H9 (cell line): Measurements from ENCODE around the gene YTHDC1. TPM values are rescaled to one million over a fixed set of nuclear protein-coding genes. Genes with fewer than 3 reads are reported as not detected.

Experiments used
- DNase-seq: peaks from one replicate; pipeline ENCODE4 v3.0.0-alpha.2; 2017
- H2AFZ ChIP-seq: one replicate; pipeline ENCODE4 v1.6.1; 2013; ENCODE audit warnings: mild to moderate bottlenecking, low read length, control low read depth, moderate library complexity
- H2AK5ac ChIP-seq: 2 replicates; pipeline ENCODE4 v1.6.1; 2013; ENCODE audit warnings: low read length, control low read depth, mixed read lengths; ENCODE audit not compliant: insufficient read length
- H2BK120ac ChIP-seq: one replicate; pipeline ENCODE4 v1.6.1; 2013; ENCODE audit warnings: low read depth, mild to moderate bottlenecking, low read length, control low read depth, inconsistent platforms; ENCODE audit not compliant: poor library complexity, severe bottlenecking
- H2BK12ac ChIP-seq: 2 replicates; pipeline ENCODE4 v1.6.1; 2013; ENCODE audit warnings: low read length, control low read depth, mixed read lengths, low read depth; ENCODE audit not compliant: insufficient read length
- H2BK15ac ChIP-seq: 2 replicates; pipeline ENCODE4 v1.6.1; 2013; ENCODE audit warnings: low read depth, low read length, control low read depth
- H2BK20ac ChIP-seq: one replicate; pipeline ENCODE4 v1.6.1; 2013; ENCODE audit warnings: low read depth, mild to moderate bottlenecking, low read length, control low read depth, inconsistent platforms; ENCODE audit not compliant: poor library complexity, severe bottlenecking
- H2BK5ac ChIP-seq: 2 replicates; pipeline ENCODE4 v1.6.1; 2013; ENCODE audit warnings: low read length, control low read depth, mixed read lengths; ENCODE audit not compliant: insufficient read length
- H3K14ac ChIP-seq: 2 replicates; pipeline ENCODE4 v1.6.1; 2013; ENCODE audit warnings: low read length, control low read depth; ENCODE audit not compliant: insufficient read depth
- H3K18ac ChIP-seq: 2 replicates; pipeline ENCODE4 v1.6.1; 2013; ENCODE audit warnings: low read depth, mild to moderate bottlenecking, mixed read lengths, low read length, control low read depth; ENCODE audit not compliant: insufficient read length
- H3K23ac ChIP-seq: 2 replicates; pipeline ENCODE4 v1.6.1; 2013; ENCODE audit warnings: low read length, control low read depth, mixed read lengths, low read depth; ENCODE audit not compliant: insufficient read length
- H3K23me2 ChIP-seq: 2 replicates; pipeline ENCODE4 v1.6.1; 2013; ENCODE audit warnings: low read depth, mild to moderate bottlenecking, mixed read lengths, low read length, control low read depth; ENCODE audit not compliant: insufficient read length, poor library complexity, severe bottlenecking
- H3K27ac ChIP-seq: 2 replicates; pipeline ENCODE4 v1.5.1; 2013; ENCODE audit warnings: low read length, control low read depth, mixed read lengths, low read depth; ENCODE audit not compliant: insufficient read length
- H3K27me3 ChIP-seq: 2 replicates; pipeline ENCODE4 v1.6.1; 2013; ENCODE audit warnings: low read length, control low read depth, inconsistent platforms; ENCODE audit not compliant: insufficient read depth
- H3K4ac ChIP-seq: 2 replicates; pipeline ENCODE4 v1.6.1; 2013; ENCODE audit warnings: low read depth, mild to moderate bottlenecking, control low read depth, inconsistent platforms, low read length, moderate library complexity
- H3K4me1 ChIP-seq: 2 replicates; pipeline ENCODE4 v1.6.1; 2013; ENCODE audit warnings: low read length, control low read depth, inconsistent platforms; ENCODE audit not compliant: insufficient read depth
- H3K4me2 ChIP-seq: 2 replicates; pipeline ENCODE4 v1.6.1; 2013; ENCODE audit warnings: low read length, control low read depth, mixed read lengths; ENCODE audit not compliant: insufficient read length, insufficient read depth
- H3K56ac ChIP-seq: 2 replicates; pipeline ENCODE4 v1.6.1; 2013; ENCODE audit warnings: low read depth, mild to moderate bottlenecking, mixed read lengths, low read length, control low read depth; ENCODE audit not compliant: insufficient read length
- H3K79me1 ChIP-seq: 2 replicates; pipeline ENCODE4 v1.6.1; 2013; ENCODE audit warnings: low read depth, mild to moderate bottlenecking, moderate library complexity, low read length, control low read depth, inconsistent platforms; ENCODE audit not compliant: insufficient read depth, poor library complexity, severe bottlenecking
- H3K79me2 ChIP-seq: 2 replicates; pipeline ENCODE4 v1.6.1; 2013; ENCODE audit warnings: low read length, control low read depth, inconsistent platforms; ENCODE audit not compliant: insufficient read depth
- H3K9ac ChIP-seq: 2 replicates; pipeline ENCODE4 v1.6.1; 2013; ENCODE audit warnings: low read length, control low read depth, mixed read lengths; ENCODE audit not compliant: insufficient read length; ENCODE audit errors: extremely low read depth
- H3K9me3 ChIP-seq: one replicate; pipeline ENCODE4 v1.6.1; 2013; ENCODE audit warnings: low read depth, low read length, inconsistent platforms; ENCODE audit not compliant: control insufficient read depth
- H3T11ph ChIP-seq: one replicate; pipeline ENCODE4 v1.6.1; 2013; ENCODE audit warnings: mild to moderate bottlenecking, low read length, control low read depth, inconsistent platforms
- H4K20me1 ChIP-seq: one replicate; pipeline ENCODE4 v1.6.1; 2013; ENCODE audit not compliant: control insufficient read depth, insufficient read length, insufficient read depth
- H4K5ac ChIP-seq: 2 replicates; pipeline ENCODE4 v1.6.1; 2013; ENCODE audit warnings: low read depth, mild to moderate bottlenecking, mixed read lengths, low read length, control low read depth; ENCODE audit not compliant: insufficient read length
- H4K8ac ChIP-seq: replicated peaks from 2 replicates; pipeline ENCODE4 v1.6.1; 2013; ENCODE audit warnings: low read length, control low read depth, mixed read lengths, low read depth; ENCODE audit not compliant: insufficient read length
- H4K91ac ChIP-seq: 2 replicates; pipeline ENCODE4 v1.6.1; 2013; ENCODE audit warnings: low read depth, mild to moderate bottlenecking, moderate library complexity, mixed read lengths, low read length, control low read depth; ENCODE audit not compliant: insufficient read length
- H3K27ac Mint-ChIP-seq, 3 experiments: 2 replicates in 2 of 3; 3 replicates in 1 of 3; pipeline ENCODE4 v1.8.0; 2020 to 2021; ENCODE audit warnings: mixed read lengths in 3 of 3, mild to moderate bottlenecking in 1 of 3, moderate library complexity in 1 of 3
- H3K27me3 Mint-ChIP-seq: 2 replicates; pipeline ENCODE4 v1.8.0; 2021; ENCODE audit warnings: low read depth, mild to moderate bottlenecking, moderate library complexity, mixed read lengths
- H3K36me3 Mint-ChIP-seq, 3 experiments: 2 replicates in 2 of 3; 3 replicates in 1 of 3; pipeline ENCODE4 v1.8.0; 2020 to 2021; ENCODE audit warnings: low read depth in 3 of 3, mixed read lengths in 3 of 3; ENCODE audit not compliant: insufficient read depth in 1 of 3
- H3K4me1 Mint-ChIP-seq, 2 experiments: 2 replicates each; pipeline ENCODE4 v1.8.0; 2020; ENCODE audit warnings: mixed read lengths in 2 of 2
- H3K4me3 Mint-ChIP-seq, 2 experiments: 2 replicates in 1 of 2; 3 replicates in 1 of 2; pipeline ENCODE4 v1.8.0; 2020 to 2021; ENCODE audit warnings: mild to moderate bottlenecking in 2 of 2, mixed read lengths in 2 of 2, moderate library complexity in 1 of 2
- H3K9me3 Mint-ChIP-seq, 2 experiments: 2 replicates in 1 of 2; 3 replicates in 1 of 2; pipeline ENCODE4 v1.8.0; 2020; ENCODE audit warnings: mild to moderate bottlenecking in 2 of 2, mixed read lengths in 2 of 2, moderate library complexity in 1 of 2
- WGBS: extraction: QIAGEN DNeasy Blood & Tissue Kit; methylation state at CpG from one replicate; pipeline ENCODE4 v1.1.7; 2013; ENCODE audit warnings: missing lambda C conversion rate, low lambda C conversion rate, mixed read lengths; ENCODE audit not compliant: insufficient read length; ENCODE audit errors: extremely low coverage; 5-methylcytosine and 5-hydroxymethylcytosine counted together
- total RNA-seq: library from RNA; stranded (reverse); gene quantifications from 2 replicates; pipeline ENCODE4 v1.2.1, GENCODE V29; 2021
- TF ChIP-seq, protein P1 (sequence below): fragments of 200-600 bp; sonication (generic); conservative IDR thresholded peaks from 3 replicates; pipeline ENCODE4 v1.8.0; 2021; ENCODE audit warnings: antibody characterized with exemption, mild to moderate bottlenecking

YTHDC1 gene
- total RNA-seq, 1 experiment from 2014 or later = 158 TPM

DNA sequence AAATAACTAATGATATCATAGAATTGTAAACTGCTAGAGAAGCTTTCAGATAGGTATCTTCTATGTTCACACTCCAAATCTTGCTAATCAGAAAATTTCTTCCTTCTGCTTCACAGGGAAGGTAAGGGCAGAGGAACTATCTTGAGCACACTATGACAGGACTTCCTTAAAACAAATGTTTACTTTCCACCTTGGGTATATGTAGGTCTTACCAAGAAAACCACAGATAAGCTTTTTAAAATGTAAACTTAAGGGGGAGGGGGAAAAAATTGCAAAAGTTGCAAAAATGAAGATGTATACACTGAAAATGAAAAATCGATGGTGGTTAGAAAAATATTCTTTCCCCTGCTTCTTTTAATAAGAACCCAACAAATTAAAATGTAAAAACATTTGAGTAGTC is 30.9 kb downstream of the YTHDC1 start:
- Histone ChIP-seq H2BK15ac (no peak overlapping the region), H3K79me2 (no peaks in the 10 kb centered on the region), H2AFZ (no peak overlapping the region), H3K18ac (no peak overlapping the region), H4K91ac (no peak overlapping the region), H4K8ac (no peak overlapping the region), H3K4me1 (peaks cover 3% of the 10 kb centered on the region; the same call in 1 of the 2 replicates), H2BK12ac (no peak overlapping the region), H3K79me1 (no peaks in the 10 kb centered on the region), H3K4ac (no peak overlapping the region), H3K56ac (no peak overlapping the region), H3K27me3 (no peaks in the 10 kb centered on the region), H3K27ac (no peak overlapping the region), H2BK120ac (no peak overlapping the region), H3T11ph (no peak overlapping the region), H2BK5ac (no peak overlapping the region), H3K9me3 (no peaks in the 10 kb centered on the region), H3K4me2 (no peak overlapping the region), H3K14ac (no peak overlapping the region), H2AK5ac (no peak overlapping the region), H2BK20ac (no peak overlapping the region), H4K20me1 (no peaks in the 10 kb centered on the region), H3K9ac (no peak overlapping the region), H4K5ac (no peak overlapping the region), H3K23ac (no peak overlapping the region), H3K23me2 (no peaks in the 10 kb centered on the region)
- TF ChIP-seq, protein P1, sequence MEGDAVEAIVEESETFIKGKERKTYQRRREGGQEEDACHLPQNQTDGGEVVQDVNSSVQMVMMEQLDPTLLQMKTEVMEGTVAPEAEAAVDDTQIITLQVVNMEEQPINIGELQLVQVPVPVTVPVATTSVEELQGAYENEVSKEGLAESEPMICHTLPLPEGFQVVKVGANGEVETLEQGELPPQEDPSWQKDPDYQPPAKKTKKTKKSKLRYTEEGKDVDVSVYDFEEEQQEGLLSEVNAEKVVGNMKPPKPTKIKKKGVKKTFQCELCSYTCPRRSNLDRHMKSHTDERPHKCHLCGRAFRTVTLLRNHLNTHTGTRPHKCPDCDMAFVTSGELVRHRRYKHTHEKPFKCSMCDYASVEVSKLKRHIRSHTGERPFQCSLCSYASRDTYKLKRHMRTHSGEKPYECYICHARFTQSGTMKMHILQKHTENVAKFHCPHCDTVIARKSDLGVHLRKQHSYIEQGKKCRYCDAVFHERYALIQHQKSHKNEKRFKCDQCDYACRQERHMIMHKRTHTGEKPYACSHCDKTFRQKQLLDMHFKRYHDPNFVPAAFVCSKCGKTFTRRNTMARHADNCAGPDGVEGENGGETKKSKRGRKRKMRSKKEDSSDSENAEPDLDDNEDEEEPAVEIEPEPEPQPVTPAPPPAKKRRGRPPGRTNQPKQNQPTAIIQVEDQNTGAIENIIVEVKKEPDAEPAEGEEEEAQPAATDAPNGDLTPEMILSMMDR = no peak
- Mint-ChIP-seq H3K4me3 (no peak overlapping the region), H3K27ac (peak overlapping the region in 1 of 3 experiments; percentile 88; a peak in 1 of 7 replicates), H3K27me3 (no peaks in the 10 kb centered on the region), H3K9me3 (no peaks in the 10 kb centered on the region), H3K36me3 (peaks cover 26 to 84% (median 64%) of the 10 kb centered on the region in 3 experiments; a peak in 6 of 7 replicates), H3K4me1 (peaks cover 23 to 33% of the 10 kb centered on the region in 2 experiments)
- WGBS = no CpG with 5 or more reads among the region's 1 CpG
- no peak for DNase-seq
